SK-MEL-5 (cell line): Measurements from ENCODE around the gene PTGER2. TPM values are rescaled to one million over a fixed set of nuclear protein-coding genes. Genes with fewer than 3 reads are reported as not detected.

Experiments
- DNase-seq: peaks from one replicate; pipeline ENCODE4 v3.0.0-alpha.2; 2016; ENCODE audit warnings: low read depth, low spot score
- in situ Hi-C: cut with HindIII; loops from 2 replicates; pipeline ENCODE4 v1.10.0; 2016; ENCODE audit warnings: low sequenced_read_pairs, high pct_unique_total_duplicates, low pct_unique_long_range_greater_than_20kb
- total RNA-seq: library from RNA; depleted of rRNA; stranded (reverse); fragments of >200 nt; shearing (Covaris generic); gene quantifications from 2 replicates; pipeline ENCODE4 v1.2.3, GENCODE V29; 2014; rRNA removed

Gene PTGER2
- total RNA-seq, 1 experiment from 2014 or later, result not detected

DNA sequence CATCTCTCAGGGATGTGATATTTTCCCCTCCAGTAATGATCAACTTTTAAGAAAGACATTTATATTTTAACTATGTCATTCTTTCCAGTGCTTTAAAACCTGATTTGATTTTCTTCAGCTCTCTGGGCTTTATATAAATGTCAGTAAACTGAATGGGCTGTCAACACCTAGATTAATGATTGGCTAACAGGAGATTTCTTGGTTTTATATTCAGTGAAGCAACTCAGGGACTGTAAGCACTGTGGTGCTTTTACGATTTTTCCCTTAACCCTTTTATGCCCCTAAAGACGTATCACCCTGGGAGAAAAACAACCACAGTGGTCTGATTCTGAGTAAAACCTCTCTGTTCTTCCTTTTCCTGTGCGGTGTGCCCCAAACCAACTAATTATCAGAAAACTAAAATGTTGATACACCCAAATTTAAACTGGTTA lies 38.0 kb downstream of the PTGER2 start:
- in situ Hi-C loops, result no loop called here
- no peak for DNase-seq

DNA sequence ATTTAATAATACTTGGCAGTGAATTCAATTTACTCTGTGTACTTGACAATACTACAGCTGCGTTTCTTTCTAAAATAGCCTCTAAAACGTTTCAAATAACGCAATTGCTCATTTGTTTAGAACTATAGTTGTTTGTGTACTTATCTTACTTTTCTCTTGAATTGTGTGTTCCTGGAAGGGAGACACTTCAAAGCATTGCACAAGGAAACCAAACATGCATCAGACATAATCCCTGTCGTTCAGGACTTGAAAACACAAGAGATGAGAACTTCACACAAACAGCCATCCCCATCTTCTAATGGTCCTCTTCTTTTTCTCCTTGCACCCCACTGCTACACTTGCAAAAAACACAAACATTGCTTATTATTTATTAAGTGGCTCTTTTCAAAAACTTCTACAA lies 38.5 kb downstream of the PTGER2 start:
- DNase-seq, result no peak
- in situ Hi-C loops, result no loop called here

DNA sequence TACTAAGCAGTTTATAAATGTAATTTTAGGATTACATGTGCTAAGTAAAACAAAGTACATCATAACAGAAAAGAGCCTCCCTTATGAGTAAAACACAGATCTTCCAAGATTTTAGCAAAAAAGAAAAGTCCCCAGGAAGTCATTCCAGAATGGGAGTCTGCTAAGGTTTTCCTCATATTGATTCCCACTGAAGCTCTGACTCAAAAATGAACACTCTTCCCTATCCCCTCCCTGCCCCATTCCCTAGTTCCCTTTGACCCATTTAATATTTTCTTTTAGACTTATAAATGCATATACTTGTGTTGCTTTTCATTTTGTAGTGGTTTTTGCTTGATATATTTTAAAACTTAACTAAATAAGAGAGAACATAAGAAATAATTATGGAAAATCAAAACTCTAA lies 40.1 kb downstream of the PTGER2 start:
- no peak for DNase-seq
- in situ Hi-C loops, result no loop called here

DNA sequence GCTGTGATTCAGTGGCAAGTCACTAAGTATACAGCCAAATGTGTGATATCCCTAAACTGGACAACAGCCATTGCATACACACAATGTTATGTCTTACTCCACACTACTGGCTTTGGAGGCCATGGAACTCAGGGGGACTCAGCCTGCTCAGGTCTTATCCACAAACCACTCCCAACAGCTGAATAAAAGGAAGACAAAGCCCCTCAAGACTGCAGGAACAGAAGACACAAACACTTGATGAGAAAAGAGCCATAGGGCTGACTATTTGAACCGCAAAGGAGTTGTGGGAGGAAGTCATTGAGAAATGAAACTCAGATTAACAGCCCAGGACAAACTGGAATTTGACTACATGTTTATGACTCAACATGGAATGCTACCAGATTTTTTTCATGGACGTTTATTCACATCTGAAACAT lies 40.9 kb downstream of the PTGER2 start:
- DNase-seq, result peak; percentile 14
- in situ Hi-C loops, result no loop called here

DNA sequence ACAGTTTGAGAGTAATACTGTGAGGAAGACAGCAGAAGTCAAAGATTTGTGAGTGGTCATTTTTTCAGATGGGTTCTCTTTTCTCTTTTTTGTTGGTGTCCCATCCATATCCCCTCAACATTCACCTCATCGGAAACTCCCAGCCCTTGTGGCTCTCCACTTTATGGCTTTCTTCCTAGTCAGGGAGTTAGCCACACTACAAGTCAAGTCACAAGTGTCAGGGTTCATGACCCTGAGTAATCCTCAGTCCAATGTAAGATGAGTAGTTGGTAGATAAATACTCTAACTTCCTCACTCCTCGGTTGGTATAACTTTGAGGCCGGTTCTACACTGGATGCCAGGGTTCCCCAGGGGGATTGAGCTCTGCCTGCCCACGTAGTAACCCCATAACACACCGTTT lies 41.4 kb downstream of the PTGER2 start:
- no peak for DNase-seq
- in situ Hi-C loops, result no loop called here

DNA sequence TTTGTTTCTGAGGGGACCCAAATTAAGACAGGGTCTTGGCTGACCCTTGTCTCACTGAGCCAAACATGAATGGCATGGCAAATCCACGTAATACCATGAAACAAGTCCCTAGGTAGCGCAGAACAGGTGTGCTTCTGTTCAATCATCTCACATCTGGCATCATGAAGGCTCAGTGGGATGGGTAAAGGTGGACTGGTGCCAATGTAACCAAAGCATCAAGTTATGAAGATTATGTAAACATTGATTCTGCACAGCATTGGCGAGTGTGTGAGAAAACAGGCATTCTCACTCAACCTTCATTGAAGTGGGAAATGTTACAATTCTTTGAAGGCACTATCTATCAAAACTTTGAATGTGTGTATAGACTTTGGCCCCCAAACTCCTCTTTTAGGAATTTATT lies 41.9 kb downstream of the PTGER2 start:
- in situ Hi-C loops, result no loop called here
- DNase-seq, result no peak

DNA sequence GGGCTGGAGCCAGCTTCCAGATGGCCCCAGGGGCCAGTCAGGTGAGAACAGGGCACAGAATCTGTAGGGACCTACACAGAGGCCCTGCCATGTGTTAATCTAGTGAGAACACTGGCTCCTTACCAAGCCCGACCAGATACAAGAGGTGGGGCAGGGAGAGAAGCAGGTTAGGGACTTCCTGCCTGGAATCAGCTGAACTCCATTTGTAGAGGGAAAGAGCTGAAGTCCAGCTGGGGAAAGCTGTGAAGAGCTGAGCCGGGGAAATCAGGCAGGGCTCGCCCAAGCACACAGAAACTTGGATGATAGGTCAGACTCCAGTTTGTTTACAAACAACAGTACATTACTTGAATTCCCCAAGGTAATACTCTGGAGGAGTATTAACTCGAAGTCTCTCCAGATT lies 46.7 kb downstream of the PTGER2 start:
- in situ Hi-C loops, result no loop called here
- DNase-seq, result no peak

DNA sequence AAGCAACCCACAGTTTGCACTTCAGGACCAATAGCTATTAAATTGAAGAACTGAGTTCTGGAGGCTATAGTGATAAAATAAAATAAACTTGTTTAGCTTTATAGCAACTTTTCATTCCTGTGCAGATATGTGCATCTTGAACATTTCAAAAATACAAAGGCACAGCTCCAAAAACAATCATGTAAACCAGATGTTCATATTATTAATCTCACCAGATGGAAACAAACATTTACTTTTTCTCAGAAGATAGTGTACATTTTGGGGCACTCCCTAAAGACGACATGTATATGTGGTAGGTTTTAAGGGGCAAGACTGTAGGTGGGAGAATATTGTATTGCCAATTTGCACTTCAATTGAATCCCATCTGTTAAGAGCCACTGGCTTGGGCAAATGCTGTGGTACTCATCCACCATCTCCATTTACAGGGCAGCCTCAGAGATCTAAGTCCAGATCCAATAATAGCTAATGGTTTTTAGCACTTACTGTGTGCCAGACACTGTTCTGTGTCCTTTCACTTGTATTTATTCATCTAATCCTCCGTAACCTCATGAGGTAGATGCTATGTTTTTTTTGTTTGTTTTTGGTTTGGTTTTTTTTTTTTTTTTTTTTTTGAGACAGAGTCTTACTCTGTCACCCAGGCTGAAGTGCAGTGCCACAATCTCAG lies 49.1 kb downstream of the PTGER2 start:
- in situ Hi-C loops, result no loop called here
- no peak for DNase-seq

DNA sequence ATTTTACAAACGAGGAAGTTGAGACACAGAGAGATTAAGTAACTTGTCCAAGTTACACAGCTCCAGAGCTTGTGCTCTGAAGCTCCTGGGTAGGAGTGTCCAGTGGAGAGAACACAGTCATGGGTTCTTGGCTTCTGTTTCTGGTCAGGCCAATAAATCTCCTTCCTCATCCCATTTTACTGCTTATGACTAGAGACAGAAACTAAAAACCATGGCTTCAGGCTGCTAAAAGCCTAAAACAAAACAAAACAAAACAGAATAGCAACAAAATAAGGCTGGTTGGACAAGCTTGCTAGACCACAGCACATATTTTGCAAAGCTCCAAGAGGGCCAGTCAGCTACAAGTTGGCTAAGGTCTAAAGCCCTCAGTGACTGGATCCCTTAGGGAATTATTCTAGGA lies 49.8 kb downstream of the PTGER2 start:
- in situ Hi-C loops, result no loop called here
- no peak for DNase-seq

DNA sequence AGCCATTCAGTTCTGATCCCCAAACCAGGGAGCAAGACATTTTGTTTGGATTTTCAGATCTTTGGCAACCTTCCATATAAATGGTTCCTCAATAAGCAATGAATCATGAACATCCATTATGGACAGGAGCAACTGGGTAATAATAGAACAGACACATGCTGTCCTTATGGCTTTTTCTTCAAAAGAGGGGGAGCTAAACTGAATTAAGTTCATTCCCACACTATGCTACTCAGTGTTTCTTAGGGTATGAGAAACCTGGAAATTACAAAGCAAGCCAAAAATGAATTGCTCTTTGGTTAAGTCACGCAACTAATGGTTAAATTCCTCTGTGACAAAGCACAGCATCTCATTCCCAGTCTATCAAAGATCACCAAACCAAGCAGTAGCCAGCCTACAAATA lies 51.0 kb downstream of the PTGER2 start:
- no peak for DNase-seq
- in situ Hi-C loops, result no loop called here

DNA sequence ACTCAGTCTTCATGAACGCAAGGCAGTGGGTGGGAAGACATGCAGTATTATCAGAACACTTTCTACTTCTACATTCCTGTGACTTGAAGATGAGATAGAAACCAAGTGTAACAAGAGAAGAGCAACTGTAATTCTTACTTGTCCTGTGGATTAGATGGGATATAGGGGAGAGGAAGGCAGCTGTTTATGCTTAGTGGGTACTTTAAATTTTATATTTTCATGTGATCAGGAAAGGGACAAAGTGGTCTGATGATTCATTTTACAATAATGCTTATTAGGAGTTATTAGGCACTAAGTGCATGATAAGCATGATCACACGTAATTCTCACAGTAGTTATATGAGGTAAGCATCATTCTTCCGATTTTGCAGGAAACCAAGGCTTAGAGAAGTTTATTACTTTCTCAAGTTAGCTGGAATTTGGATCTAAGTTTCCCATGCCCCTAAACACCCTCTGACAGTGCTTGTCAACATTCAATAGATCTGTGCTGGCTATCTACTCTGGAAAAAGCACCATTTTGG lies 52.7 kb downstream of the PTGER2 start:
- no peak for DNase-seq
- in situ Hi-C loops, result no loop called here

DNA sequence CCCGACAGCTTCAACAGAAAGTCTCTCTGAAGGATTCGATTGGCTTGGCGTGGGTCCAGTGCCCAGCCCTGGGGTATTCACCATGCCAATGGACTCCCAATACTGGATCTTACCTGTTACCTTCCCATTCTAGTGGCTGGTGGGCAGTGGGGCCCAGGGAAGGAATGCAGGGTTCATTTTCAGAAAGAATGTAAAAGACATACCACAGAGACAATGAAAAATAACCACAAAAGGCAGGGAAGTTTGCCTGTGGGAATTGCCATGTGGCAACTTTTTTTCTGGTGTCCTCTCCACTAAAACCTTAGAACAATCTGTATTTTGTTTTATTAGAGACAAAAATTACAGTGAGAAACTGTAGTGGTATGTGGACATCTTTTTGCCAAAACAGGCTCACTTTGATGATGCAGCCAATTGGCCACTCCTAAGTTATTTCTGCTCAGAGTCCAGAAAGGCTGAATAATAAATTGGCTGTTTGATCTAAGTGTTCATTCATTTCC lies 55.2 kb downstream of the PTGER2 start:
- in situ Hi-C loops, result no loop called here
- DNase-seq, result no peak

DNA sequence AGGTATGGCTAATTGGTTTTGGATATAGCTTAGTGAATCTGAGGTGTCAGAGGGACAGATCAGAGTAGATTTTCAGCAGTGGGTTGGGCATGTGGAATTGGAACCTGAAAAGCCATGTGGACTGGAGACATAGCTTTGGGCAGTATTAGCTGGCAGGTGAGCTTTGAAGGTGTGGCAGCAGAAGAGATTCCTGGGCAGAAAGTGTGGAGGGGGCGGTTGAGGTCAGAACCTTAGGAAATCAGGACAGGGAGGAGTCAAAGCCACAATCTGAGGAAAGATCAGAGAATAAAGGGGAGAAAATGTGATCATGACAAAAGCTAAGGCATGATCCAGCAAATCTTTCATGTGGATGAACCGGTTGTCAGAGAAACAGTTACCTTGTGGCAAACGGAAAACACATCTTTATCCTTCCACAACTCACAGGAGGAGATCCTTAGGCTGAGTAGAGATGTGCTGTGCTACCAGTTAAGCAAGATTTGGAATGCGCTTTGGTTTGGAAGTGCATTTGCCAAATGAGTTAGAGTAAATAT lies 56.4 kb downstream of the PTGER2 start:
- in situ Hi-C loops, result no loop called here
- no peak for DNase-seq

DNA sequence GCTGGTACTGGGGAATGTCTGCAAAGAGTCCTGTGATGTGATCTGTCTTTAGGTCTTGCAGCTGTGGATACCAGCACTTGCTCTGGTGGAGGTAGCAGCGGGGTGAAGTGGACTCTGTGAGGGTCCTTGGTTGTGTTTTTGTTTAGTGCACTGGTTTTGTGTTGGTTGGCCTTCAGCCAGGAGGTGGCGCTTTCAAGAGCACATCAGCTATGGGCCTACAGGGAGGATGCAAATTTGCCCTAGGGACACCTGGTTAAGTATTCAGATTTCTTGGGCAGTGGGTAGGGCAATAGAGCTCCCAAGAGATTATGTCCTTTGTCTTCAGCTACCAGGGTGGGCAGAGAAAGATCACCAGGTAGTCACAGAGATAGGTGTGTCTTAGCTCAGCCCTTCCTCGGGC lies 63.8 kb downstream of the PTGER2 start:
- in situ Hi-C loops, result no loop called here
- DNase-seq, result no peak

Other genes starting within 250 kb of the PTGER2 start
- gene NID2, start 245.3 kb upstream of the PTGER2 start, total RNA-seq, result not detected in 2 replicates
- gene PTGDR, start 46.6 kb upstream of the PTGER2 start, total RNA-seq, result not detected in 2 replicates
- 1.1 and 1.5 TPM in 2 replicates for gene TXNDC16, start 238.2 kb downstream of the PTGER2 start, total RNA-seq
- gene GPR137C, start 238.5 kb downstream of the PTGER2 start, total RNA-seq, result 0.32 and 0.40 TPM in 2 replicates